ENCODE results near the gene FIZ1.

DNA sequence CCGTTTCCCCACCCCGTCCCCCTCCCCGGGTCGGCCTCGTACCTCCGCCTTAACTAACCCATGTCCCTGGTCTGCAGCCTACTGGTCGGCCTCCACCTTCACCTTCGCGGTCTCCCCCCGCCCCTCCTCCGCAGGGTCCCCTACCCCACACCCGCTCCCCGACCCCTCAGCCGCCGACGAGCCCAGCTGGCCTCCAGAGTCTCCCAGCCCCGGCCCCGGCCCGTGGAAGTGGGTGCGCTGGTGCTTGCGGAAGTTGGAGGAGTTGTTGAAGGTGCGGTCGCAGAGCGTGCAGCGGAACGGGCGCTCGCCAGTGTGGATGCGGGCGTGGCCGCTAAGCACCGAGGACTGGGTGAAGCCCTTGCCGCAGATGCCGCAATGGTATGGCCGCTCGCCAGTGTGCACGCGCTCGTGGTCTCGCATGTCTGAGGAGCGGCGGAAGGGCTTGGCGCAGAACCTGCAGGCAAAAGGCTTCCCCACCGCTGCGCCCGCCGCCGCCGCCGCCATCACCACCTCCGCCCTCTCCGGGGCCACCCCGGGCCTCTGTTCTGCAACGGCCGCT, 22.4 kb upstream of the FIZ1 start:
- TF ChIP-seq TAF1 (conservative IDR thresholded peaks at IDR 0.05) (no peak), CTCF (IDR thresholded peaks at IDR 0.05; ENCODE audit: low read depth, low read length, missing input control) (no peak), SP1 (IDR thresholded peaks at IDR 0.05) (no peak), JUND (IDR thresholded peaks at IDR 0.05) (no peak), RAD21 (IDR thresholded peaks at IDR 0.05) (no peak)
- TF ChIP-seq, protein P1, sequence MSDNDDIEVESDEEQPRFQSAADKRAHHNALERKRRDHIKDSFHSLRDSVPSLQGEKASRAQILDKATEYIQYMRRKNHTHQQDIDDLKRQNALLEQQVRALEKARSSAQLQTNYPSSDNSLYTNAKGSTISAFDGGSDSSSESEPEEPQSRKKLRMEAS (IDR thresholded peaks at IDR 0.05): no peak
- TF ChIP-seq, protein P2, sequence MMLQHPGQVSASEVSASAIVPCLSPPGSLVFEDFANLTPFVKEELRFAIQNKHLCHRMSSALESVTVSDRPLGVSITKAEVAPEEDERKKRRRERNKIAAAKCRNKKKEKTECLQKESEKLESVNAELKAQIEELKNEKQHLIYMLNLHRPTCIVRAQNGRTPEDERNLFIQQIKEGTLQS (IDR thresholded peaks at IDR 0.05): no peak
- TF ChIP-seq, protein P3, sequence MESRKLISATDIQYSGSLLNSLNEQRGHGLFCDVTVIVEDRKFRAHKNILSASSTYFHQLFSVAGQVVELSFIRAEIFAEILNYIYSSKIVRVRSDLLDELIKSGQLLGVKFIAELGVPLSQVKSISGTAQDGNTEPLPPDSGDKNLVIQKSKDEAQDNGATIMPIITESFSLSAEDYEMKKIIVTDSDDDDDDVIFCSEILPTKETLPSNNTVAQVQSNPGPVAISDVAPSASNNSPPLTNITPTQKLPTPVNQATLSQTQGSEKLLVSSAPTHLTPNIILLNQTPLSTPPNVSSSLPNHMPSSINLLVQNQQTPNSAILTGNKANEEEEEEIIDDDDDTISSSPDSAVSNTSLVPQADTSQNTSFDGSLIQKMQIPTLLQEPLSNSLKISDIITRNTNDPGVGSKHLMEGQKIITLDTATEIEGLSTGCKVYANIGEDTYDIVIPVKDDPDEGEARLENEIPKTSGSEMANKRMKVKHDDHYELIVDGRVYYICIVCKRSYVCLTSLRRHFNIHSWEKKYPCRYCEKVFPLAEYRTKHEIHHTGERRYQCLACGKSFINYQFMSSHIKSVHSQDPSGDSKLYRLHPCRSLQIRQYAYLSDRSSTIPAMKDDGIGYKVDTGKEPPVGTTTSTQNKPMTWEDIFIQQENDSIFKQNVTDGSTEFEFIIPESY (IDR thresholded peaks at IDR 0.05): no peak

All from liver (tissue), 3 donors.